Hepatocyte (in vitro differentiated cells): ENCODE results near the gene POLR1D.

Experiments used
- CTCF ChIP-seq: fragments of 200-600 bp; sonication (generic); IDR thresholded peaks from 2 replicates; pipeline ENCODE4 v1.5.1; 2016; ENCODE audit warnings: antibody characterized with exemption, mild to moderate bottlenecking; ENCODE audit not compliant: poor library complexity
- EZH2 ChIP-seq: fragments of 200-600 bp; sonication (generic); IDR thresholded peaks from 2 replicates; pipeline ENCODE4 v1.6.1; 2016; ENCODE audit warnings: antibody characterized with exemption, mild to moderate bottlenecking, borderline replicate concordance
- EZH2phosphoT487 ChIP-seq: fragments of 200-600 bp; sonication (generic); IDR thresholded peaks from one replicate; pipeline ENCODE4 v1.6.1; 2018; ENCODE audit warnings: antibody characterized with exemption, mild to moderate bottlenecking, low read depth, moderate library complexity; ENCODE audit not compliant: unreplicated experiment, severe bottlenecking

- TF ChIP-seq CTCF (no peak), EZH2 (no peak), EZH2phosphoT487 (no peak)
Observed at GRCh38 chr13:27627380-27627779, 5.7 kb downstream of the POLR1D start.
